ENCODE data around the gene LRRFIP2. TPM values are rescaled to one million over a fixed set of nuclear protein-coding genes. Genes with fewer than 3 reads are reported as not detected.

LRRFIP2 gene
- total RNA-seq, 1 experiment from 2014 or later, result 40.2 TPM

DNA sequence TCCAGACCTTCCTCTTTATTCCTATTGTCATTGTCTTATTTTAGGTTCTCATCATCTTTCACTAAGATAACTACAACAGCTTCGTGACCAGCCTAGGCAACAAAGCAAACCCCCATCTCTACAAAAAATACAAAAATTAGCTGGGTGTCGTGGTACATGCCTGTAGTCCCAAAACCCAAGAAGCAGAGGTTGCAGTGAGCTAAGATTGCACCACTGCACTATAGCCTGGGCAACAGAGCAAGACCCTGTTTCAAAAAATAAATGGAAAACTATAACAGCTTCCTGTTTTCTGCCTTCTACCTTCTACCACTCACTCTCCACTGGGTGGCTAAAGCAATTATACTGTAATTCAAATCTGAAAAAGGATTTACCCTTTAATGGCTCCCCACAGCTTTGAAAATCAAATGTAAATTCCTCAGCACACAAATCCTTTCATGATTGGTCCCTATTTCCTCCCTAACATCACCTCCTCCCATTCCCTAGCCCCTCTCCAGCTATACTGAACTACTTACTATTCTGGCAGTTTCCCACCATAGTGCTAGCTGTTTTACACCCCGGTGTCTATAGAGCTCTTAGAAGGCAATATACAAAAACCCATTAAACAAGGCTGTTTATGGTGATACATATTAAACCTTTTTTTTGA lies 33.4 kb downstream of the LRRFIP2 start:
- Histone ChIP-seq H3K27ac (ENCODE audit: low read depth, low read length, poor library complexity, severe bottlenecking) (no peak overlapping the region), H3K4me3 (ENCODE audit: low read depth, low read length, poor library complexity, severe bottlenecking) (no peak overlapping the region), H3K4me1 (ENCODE audit: insufficient read depth, low read length, poor library complexity, severe bottlenecking) (peaks cover 5% of the 10 kb centered on the region), H3K27me3 (replicated peaks; ENCODE audit: insufficient read depth, low read depth, low read length, poor library complexity) (no peaks in the 10 kb centered on the region), H3K9me3 (ENCODE audit: low read depth, low read length, poor library complexity, severe bottlenecking) (no peaks in the 10 kb centered on the region), H3K36me3 (ENCODE audit: insufficient read depth, low read length, poor library complexity, severe bottlenecking) (no peaks in the 10 kb centered on the region)
- ChIA-PET CTCF (no interaction called here), POLR2A (ENCODE audit: low non-redundant PET) (no interaction called here)
- DNase-seq (ENCODE audit: low spot score), result peak; percentile 70
- intact Hi-C loops (cut with micrococcal nuclease; ENCODE audit: unreplicated experiment), result no loop called here
- BruUV-seq (replicated peaks), result no TSS peak
- TF ChIP-seq, protein P1, sequence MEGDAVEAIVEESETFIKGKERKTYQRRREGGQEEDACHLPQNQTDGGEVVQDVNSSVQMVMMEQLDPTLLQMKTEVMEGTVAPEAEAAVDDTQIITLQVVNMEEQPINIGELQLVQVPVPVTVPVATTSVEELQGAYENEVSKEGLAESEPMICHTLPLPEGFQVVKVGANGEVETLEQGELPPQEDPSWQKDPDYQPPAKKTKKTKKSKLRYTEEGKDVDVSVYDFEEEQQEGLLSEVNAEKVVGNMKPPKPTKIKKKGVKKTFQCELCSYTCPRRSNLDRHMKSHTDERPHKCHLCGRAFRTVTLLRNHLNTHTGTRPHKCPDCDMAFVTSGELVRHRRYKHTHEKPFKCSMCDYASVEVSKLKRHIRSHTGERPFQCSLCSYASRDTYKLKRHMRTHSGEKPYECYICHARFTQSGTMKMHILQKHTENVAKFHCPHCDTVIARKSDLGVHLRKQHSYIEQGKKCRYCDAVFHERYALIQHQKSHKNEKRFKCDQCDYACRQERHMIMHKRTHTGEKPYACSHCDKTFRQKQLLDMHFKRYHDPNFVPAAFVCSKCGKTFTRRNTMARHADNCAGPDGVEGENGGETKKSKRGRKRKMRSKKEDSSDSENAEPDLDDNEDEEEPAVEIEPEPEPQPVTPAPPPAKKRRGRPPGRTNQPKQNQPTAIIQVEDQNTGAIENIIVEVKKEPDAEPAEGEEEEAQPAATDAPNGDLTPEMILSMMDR (conservative IDR thresholded peaks at IDR 0.05; ENCODE audit: low read depth, low read length), result 0 out of 2 replicates have a peak, but pooled peaks have one; percentile 16
- TF ChIP-seq EZH2 (IDR thresholded peaks at IDR 0.05; ENCODE audit: borderline replicate concordance, low read depth, low read length, poor library complexity, severe bottlenecking), result no peak

DNA sequence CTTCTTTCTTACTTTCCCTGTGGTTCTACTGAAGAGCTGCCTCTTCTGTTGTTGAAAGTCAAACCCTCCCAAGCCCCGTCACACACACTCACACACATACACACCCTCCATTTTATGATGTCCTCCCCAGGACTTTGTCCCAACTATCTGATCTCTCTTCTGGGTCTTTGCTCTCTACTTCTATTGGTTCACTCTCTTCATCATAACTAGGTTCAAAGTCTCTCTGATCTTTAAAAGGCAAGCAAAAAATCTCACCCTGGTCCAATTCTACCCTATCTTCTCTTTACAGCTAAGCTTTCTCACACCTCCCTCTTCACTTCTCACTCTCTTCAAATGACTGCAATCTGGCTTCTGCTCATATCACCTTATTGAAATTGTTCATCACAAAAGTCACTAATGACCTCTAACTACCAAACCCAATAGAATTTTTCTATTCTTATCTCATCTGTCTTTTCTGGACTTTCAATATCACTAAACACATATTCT lies 34.8 kb downstream of the LRRFIP2 start:
- no peaks in the 10 kb centered on the region for H3K27me3 ChIP-seq (replicated peaks; ENCODE audit: insufficient read depth, low read depth, low read length, poor library complexity)
- H3K9me3 ChIP-seq (ENCODE audit: low read depth, low read length, poor library complexity, severe bottlenecking), result no peaks in the 10 kb centered on the region
- no peak for DNase-seq (ENCODE audit: low spot score)
- intact Hi-C loops (cut with micrococcal nuclease; ENCODE audit: unreplicated experiment), result no loop called here
- peaks cover 5% of the 10 kb centered on the region for H3K4me1 ChIP-seq (ENCODE audit: insufficient read depth, low read length, poor library complexity, severe bottlenecking)
- ChIA-PET CTCF (interaction anchor here (0.7 kb wide), 1 partner anchor 187 kb away, joined by 3 read pairs; no protein-coding TSS in a partner anchor), POLR2A (ENCODE audit: low non-redundant PET) (no interaction called here)
- H3K27ac ChIP-seq (ENCODE audit: low read depth, low read length, poor library complexity, severe bottlenecking), result no peak overlapping the region
- BruUV-seq (replicated peaks), result no TSS peak
- no peaks in the 10 kb centered on the region for H3K36me3 ChIP-seq (ENCODE audit: insufficient read depth, low read length, poor library complexity, severe bottlenecking)
- TF ChIP-seq EZH2 (IDR thresholded peaks at IDR 0.05; ENCODE audit: borderline replicate concordance, low read depth, low read length, poor library complexity, severe bottlenecking), result no peak
- TF ChIP-seq, protein P1 (conservative IDR thresholded peaks at IDR 0.05; ENCODE audit: low read depth, low read length), result no peak
- no peak overlapping the region for H3K4me3 ChIP-seq (ENCODE audit: low read depth, low read length, poor library complexity, severe bottlenecking)

DNA sequence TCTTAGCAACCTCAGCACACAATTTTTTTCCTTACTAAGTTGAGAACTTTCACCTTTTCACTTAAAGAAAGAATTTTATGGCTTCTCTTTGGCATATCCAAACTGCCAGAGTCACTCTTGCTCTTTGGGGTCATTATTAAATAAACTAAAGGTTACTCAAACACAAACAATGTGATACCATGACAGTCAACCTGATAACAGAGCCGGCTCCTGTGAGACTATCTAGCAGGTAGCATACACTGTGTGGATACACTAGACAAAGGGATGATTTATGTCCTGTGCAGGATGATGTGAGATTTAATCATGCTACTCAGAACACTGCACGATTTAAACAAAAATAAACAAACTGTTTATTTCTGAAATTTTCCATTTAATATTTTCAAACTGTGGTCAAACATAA lies 35.6 kb downstream of the LRRFIP2 start:
- peaks cover 5% of the 10 kb centered on the region for H3K4me1 ChIP-seq (ENCODE audit: insufficient read depth, low read length, poor library complexity, severe bottlenecking)
- no peaks in the 10 kb centered on the region for H3K36me3 ChIP-seq (ENCODE audit: insufficient read depth, low read length, poor library complexity, severe bottlenecking)
- POLR2A ChIA-PET (ENCODE audit: low non-redundant PET), result no interaction called here
- intact Hi-C loops (cut with micrococcal nuclease; ENCODE audit: unreplicated experiment), result no loop called here
- no peaks in the 10 kb centered on the region for H3K27me3 ChIP-seq (replicated peaks; ENCODE audit: insufficient read depth, low read depth, low read length, poor library complexity)
- H3K9me3 ChIP-seq (ENCODE audit: low read depth, low read length, poor library complexity, severe bottlenecking), result no peaks in the 10 kb centered on the region
- BruUV-seq (replicated peaks), result no TSS peak
- CTCF ChIA-PET, result no interaction called here
- DNase-seq (ENCODE audit: low spot score), result no peak
- no peak overlapping the region for H3K4me3 ChIP-seq (ENCODE audit: low read depth, low read length, poor library complexity, severe bottlenecking)
- H3K27ac ChIP-seq (ENCODE audit: low read depth, low read length, poor library complexity, severe bottlenecking), result no peak overlapping the region
- no peak for TF ChIP-seq EZH2 (IDR thresholded peaks at IDR 0.05; ENCODE audit: borderline replicate concordance, low read depth, low read length, poor library complexity, severe bottlenecking)
- TF ChIP-seq, protein P1 (conservative IDR thresholded peaks at IDR 0.05; ENCODE audit: low read depth, low read length), result no peak
